ENCODE data around the gene ALOX12.

DNA sequence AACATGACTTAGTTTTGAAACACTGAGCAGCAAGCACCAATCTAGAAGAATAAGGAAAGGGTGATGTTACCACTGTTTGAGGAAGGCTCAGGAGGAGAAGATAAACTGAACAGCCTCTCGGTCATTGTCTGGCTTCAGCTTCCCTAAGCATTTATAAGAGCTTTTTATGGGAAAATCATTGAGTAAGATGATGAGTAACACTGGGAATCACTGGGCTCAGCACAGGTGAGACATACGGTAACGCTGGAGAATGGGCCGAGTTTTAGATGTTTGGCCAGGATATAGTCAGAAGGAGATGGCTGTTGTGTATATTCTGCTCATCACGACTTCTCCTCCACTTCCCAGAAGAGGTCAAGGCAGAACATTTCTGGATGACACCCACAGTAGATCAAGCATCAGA is 42.2 kb upstream of the ALOX12 start:
- TF ChIP-seq, protein P1, sequence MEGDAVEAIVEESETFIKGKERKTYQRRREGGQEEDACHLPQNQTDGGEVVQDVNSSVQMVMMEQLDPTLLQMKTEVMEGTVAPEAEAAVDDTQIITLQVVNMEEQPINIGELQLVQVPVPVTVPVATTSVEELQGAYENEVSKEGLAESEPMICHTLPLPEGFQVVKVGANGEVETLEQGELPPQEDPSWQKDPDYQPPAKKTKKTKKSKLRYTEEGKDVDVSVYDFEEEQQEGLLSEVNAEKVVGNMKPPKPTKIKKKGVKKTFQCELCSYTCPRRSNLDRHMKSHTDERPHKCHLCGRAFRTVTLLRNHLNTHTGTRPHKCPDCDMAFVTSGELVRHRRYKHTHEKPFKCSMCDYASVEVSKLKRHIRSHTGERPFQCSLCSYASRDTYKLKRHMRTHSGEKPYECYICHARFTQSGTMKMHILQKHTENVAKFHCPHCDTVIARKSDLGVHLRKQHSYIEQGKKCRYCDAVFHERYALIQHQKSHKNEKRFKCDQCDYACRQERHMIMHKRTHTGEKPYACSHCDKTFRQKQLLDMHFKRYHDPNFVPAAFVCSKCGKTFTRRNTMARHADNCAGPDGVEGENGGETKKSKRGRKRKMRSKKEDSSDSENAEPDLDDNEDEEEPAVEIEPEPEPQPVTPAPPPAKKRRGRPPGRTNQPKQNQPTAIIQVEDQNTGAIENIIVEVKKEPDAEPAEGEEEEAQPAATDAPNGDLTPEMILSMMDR (conservative IDR thresholded peaks at IDR 0.05; ENCODE audit: low read length), result no peak
- TF ChIP-seq EZH2phosphoT487 (IDR thresholded peaks at IDR 0.05; ENCODE audit: borderline replicate concordance), result no peak

Data from Loucy (cell line).